ENCODE results near the gene IL36G. TPM values are rescaled to one million over a fixed set of nuclear protein-coding genes. Genes with fewer than 3 reads are reported as not detected.

Gene IL36G
- total and polyA plus RNA-seq, 2 of the 13 experiments (the other 11 are each of a cell fraction or from before 2014, with no cell fraction given) = not detected

DNA sequence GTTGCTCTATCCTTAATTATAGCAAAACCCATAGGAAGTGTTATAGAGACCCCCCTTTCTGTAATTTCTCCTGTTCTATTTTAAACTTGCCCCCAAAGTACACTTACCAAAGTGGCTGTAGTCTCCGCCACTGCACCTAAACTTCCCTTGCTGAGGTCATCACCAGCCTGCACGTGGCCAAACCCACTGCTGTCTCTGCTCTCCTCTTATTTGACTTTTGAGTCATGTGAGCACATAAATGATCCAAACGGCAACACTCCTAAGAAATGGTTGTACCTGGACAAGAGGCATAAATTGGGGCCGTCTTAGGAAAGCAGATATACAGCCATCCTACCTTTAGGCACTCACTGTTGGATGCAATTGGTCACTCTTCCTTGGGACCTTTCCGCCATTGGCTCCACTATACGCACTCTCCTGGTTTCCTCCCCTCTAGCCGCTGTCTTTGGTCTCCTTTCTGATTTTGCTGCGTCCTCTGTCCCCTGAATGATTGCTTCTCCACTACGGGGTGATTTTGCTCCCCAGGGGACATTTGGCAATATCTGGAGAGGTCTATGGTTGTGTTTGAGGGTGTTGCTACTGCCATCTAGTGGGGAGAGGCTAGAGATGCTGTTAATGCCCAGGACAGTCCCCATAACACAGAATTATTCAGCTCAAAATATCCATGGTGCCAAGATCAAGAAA is 19.2 kb upstream of the IL36G start (continued):
- TF ChIP-seq, protein P1, sequence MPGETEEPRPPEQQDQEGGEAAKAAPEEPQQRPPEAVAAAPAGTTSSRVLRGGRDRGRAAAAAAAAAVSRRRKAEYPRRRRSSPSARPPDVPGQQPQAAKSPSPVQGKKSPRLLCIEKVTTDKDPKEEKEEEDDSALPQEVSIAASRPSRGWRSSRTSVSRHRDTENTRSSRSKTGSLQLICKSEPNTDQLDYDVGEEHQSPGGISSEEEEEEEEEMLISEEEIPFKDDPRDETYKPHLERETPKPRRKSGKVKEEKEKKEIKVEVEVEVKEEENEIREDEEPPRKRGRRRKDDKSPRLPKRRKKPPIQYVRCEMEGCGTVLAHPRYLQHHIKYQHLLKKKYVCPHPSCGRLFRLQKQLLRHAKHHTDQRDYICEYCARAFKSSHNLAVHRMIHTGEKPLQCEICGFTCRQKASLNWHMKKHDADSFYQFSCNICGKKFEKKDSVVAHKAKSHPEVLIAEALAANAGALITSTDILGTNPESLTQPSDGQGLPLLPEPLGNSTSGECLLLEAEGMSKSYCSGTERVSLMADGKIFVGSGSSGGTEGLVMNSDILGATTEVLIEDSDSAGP (CRISPR knock-in tag; IDR thresholded peaks at IDR 0.05; ENCODE audit: borderline replicate concordance) = no peak
- no peak for TF ChIP-seq ZNF746 (CRISPR knock-in tag; IDR thresholded peaks at IDR 0.05)

DNA sequence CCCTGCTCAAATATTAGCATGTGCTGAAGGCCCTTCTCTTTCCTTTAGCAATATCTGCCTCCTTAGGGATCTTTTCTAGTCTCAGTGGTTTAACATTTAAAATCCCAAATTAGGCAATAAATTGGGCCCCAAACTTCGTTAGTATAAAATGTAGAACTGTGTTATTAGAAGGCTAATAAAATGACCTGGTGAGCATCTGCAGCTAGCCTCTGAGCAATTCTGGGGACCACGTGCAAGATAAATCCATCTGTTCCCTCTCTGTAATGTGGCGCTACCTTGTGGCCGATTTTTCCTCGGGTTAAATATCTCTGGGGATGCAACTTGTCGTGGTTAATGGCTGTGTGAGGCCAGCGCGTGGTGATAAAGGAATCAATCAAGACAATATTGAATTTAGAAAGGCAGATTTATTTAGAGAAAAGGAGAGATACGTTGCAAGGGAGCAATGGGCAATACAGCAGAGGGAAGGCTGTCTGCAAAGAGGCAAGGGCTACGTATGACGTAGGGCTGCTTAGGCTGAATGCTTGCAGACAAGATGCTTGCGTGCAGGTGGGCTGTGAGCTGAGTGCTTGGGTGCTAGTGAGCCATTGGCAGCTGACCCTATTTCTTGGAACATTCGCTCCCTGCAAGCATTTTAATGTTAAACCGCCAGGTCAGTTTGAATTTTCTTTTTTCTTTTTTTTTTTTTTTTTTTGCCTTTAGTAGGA is 18.5 kb upstream of the IL36G start:
- Histone ChIP-seq H3K4me1 (ENCODE audit: insufficient read depth, low read length) (no peaks in the 10 kb centered on the region), H3K79me2 (ENCODE audit: insufficient read depth, low read length) (no peaks in the 10 kb centered on the region), H3K9ac (ENCODE audit: insufficient read depth, low read depth, low read length) (no peak overlapping the region), H3K4me2 (ENCODE audit: low read depth, low read length) (no peak overlapping the region), H3K36me3 (replicated peaks in 1 of 2; ENCODE audit: control insufficient read depth in 1 of 2, insufficient read depth in 2 of 2, low read length in 2 of 2) (no peaks in the 10 kb centered on the region), H3K27me3 (ENCODE audit: control insufficient read depth in 1 of 2, insufficient read depth in 2 of 2, low read length in 2 of 2) (peaks cover 0 to 26% of the 10 kb centered on the region in 2 experiments; a peak in 4 of 5 replicates), H4K20me1 (ENCODE audit: insufficient read depth, low read length) (no peaks in the 10 kb centered on the region), H3K9me3 (ENCODE audit: low read length) (no peaks in the 10 kb centered on the region), H3K27ac (ENCODE audit: extremely low read length, insufficient read depth, low read length) (no peak overlapping the region), H2AFZ (ENCODE audit: low read length) (no peak overlapping the region), H3K4me3 (replicated peaks in 1 of 3; ENCODE audit: insufficient read depth in 1 of 3, low read depth in 2 of 3, low read length in 3 of 3) (no peak overlapping the region)
- WGBS (ENCODE audit: low lambda C conversion rate) = 41% methylated on average over 14 of the region's 14 CpGs
- ChIA-PET POLR2A (no interaction called here), CTCF (ENCODE audit: low intra/inter-chr PET ratio, low total read pairs) (interaction anchor here (0.6 to 1.6 kb wide), 2 partner anchors 18 to 210 kb away, joined by 3 to 12 read pairs; no protein-coding TSS in a partner anchor)
- ATAC-seq = peak; percentile 48
- FAIRE-seq = no peak
- DNase-seq (ENCODE audit: low spot score) = peak; percentile 23
- TF ChIP-seq MTF2 (CRISPR knock-in tag; IDR thresholded peaks at IDR 0.05; ENCODE audit: borderline replicate concordance) (peak; percentile 27; the same call in 1 of the 2 replicates), ZNF547 (CRISPR knock-in tag; IDR thresholded peaks at IDR 0.05) (0 out of 2 replicates have a peak, but pooled peaks have one; percentile 41), POLR2AphosphoS2 (IDR thresholded peaks at IDR 0.05; ENCODE audit: low read depth, low read length) (no peak), SRF (IDR thresholded peaks at IDR 0.05; ENCODE audit: low read depth, low read length) (0 out of 2 replicates have a peak, but pooled peaks have one; percentile 6)
- TF ChIP-seq, protein P2, sequence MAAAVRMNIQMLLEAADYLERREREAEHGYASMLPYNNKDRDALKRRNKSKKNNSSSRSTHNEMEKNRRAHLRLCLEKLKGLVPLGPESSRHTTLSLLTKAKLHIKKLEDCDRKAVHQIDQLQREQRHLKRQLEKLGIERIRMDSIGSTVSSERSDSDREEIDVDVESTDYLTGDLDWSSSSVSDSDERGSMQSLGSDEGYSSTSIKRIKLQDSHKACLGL (CRISPR knock-in tag; IDR thresholded peaks at IDR 0.05) = no peak
- TF ChIP-seq, protein P3, sequence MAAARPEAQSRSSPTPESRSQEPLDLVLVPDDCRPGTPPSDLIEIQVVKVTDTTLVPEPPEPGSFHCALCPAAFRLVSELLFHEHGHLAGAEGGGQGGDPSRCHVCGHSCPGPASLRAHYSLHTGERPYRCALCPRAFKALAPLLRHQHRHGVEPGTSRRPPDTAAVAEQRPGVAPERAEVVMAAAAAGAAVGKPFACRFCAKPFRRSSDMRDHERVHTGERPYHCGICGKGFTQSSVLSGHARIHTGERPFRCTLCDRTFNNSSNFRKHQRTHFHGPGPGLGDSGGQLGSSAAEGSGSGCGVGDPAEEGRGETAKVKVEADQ (CRISPR knock-in tag; IDR thresholded peaks at IDR 0.05; ENCODE audit: borderline replicate concordance) = no peak
- in situ Hi-C loops (cut with HindIII; ENCODE audit: extremely low pct_ligation_motif_present, low pct_unique_long_range_greater_than_20kb) (no loop called here), intact Hi-C loops (cut with micrococcal nuclease; ENCODE audit: unreplicated experiment) (no loop called here)
- no TSS peak for BruUV-seq (replicated peaks)

Measured in HepG2 (cell line).